WTC11 (cell line): ENCODE results near the gene CDK8. TPM values are rescaled to one million over a fixed set of nuclear protein-coding genes. Genes with fewer than 3 reads are reported as not detected.

Experiments
- ATAC-seq: fragments of 200-7000 bp; cut with Tn5 transposase; 2 replicates; pipeline ENCODE4 v1.10.0; 2021; ENCODE audit warnings: mild to moderate bottlenecking, moderate library complexity
- CTCF ChIA-PET: fragments of 300-600 bp; sonication (Branson Sonifier 250); formaldehyde crosslinking; loops from one replicate; lab custom pipeline; 2021; ENCODE audit warnings: antibody characterized with exemption; lab: Charles Lee
- POLR2A ChIA-PET: fragments of 350-600 bp; sonication (Branson Sonifier 250); formaldehyde crosslinking; loops from one replicate; lab custom pipeline; 2021; ENCODE audit warnings: antibody characterized with exemption; lab: Charles Lee
- DNase-seq: peaks from one replicate; pipeline ENCODE4 v3.0.0; 2021; ENCODE audit warnings: low spot score
- H3K27ac Mint-ChIP-seq: 2 replicates; pipeline ENCODE4 v1.8.0; 2021; ENCODE audit warnings: mixed read lengths
- H3K27me3 Mint-ChIP-seq: 2 replicates; pipeline ENCODE4 v1.8.0; 2021; ENCODE audit warnings: low read depth, mild to moderate bottlenecking, moderate library complexity, mixed read lengths
- H3K36me3 Mint-ChIP-seq: 2 replicates; pipeline ENCODE4 v1.8.0; 2021; ENCODE audit warnings: mixed read lengths
- H3K4me1 Mint-ChIP-seq: 2 replicates; pipeline ENCODE4 v1.8.0; 2022; ENCODE audit warnings: mixed read lengths
- H3K4me3 Mint-ChIP-seq: 2 replicates; pipeline ENCODE4 v1.8.0; 2021; ENCODE audit warnings: mild to moderate bottlenecking, moderate library complexity, mixed read lengths
- H3K9me3 Mint-ChIP-seq: 2 replicates; pipeline ENCODE4 v1.8.0; 2021; ENCODE audit warnings: mixed read lengths
- ATF1 ChIP-seq: sonication (generic); formaldehyde crosslinking; IDR thresholded peaks from 2 replicates; pipeline ENCODE4 v1.8.1; 2023; ENCODE audit warnings: mild to moderate bottlenecking, moderate library complexity, missing genetic modification reagents
- FOXP1 ChIP-seq: sonication (generic); formaldehyde crosslinking; IDR thresholded peaks from 2 replicates; pipeline ENCODE4 v1.8.0; 2022; ENCODE audit warnings: missing genetic modification reagents, mild to moderate bottlenecking, moderate library complexity, borderline replicate concordance
- TCF7 ChIP-seq: sonication (generic); formaldehyde crosslinking; IDR thresholded peaks from 2 replicates; pipeline ENCODE4 v1.8.0; 2022; ENCODE audit warnings: mild to moderate bottlenecking, low read depth, missing genetic modification reagents, moderate library complexity
- ZBTB21 ChIP-seq: sonication (generic); formaldehyde crosslinking; IDR thresholded peaks from 2 replicates; pipeline ENCODE4 v1.8.1; 2023; ENCODE audit warnings: mild to moderate bottlenecking, missing genetic modification reagents, borderline replicate concordance
- ZNF138 ChIP-seq: sonication (generic); formaldehyde crosslinking; conservative IDR thresholded peaks from 2 replicates; pipeline ENCODE4 v1.8.1; 2022; ENCODE audit warnings: mild to moderate bottlenecking, moderate library complexity, missing genetic modification reagents
- ZNF232 ChIP-seq: sonication (generic); formaldehyde crosslinking; IDR thresholded peaks from 2 replicates; pipeline ENCODE4 v1.8.0; 2022; ENCODE audit warnings: mild to moderate bottlenecking, missing genetic modification reagents
- ZNF416 ChIP-seq: fragments of 250-450 bp; sonication (Bioruptor Pico); IDR thresholded peaks from 2 replicates; pipeline ENCODE4 v1.9.0; 2021; ENCODE audit warnings: mild to moderate bottlenecking, inconsistent platforms
- total RNA-seq: library from RNA; stranded (reverse); gene quantifications from 3 replicates; pipeline ENCODE4 v1.2.3, GENCODE V29; 2021
- TF ChIP-seq, protein P1 (sequence below): sonication (generic); formaldehyde crosslinking; IDR thresholded peaks from 2 replicates; pipeline ENCODE4 v1.8.0; 2023; ENCODE audit warnings: missing genetic modification reagents, mild to moderate bottlenecking, borderline replicate concordance
- TF ChIP-seq, protein P2 (sequence below): sonication (generic); formaldehyde crosslinking; IDR thresholded peaks from 2 replicates; pipeline ENCODE4 v1.8.0; 2022; ENCODE audit warnings: mild to moderate bottlenecking, missing genetic modification reagents
- TF ChIP-seq, protein P3 (sequence below): sonication (generic); formaldehyde crosslinking; IDR thresholded peaks from 2 replicates; pipeline ENCODE4 v1.8.1; 2022; ENCODE audit warnings: missing genetic modification reagents, borderline replicate concordance
- TF ChIP-seq, protein P4 (sequence below): sonication (generic); formaldehyde crosslinking; IDR thresholded peaks from 2 replicates; pipeline ENCODE4 v1.8.1; 2022; ENCODE audit warnings: mild to moderate bottlenecking, moderate library complexity, missing genetic modification reagents
- TF ChIP-seq, protein P5 (sequence below): sonication (generic); formaldehyde crosslinking; conservative IDR thresholded peaks from 2 replicates; pipeline ENCODE4 v1.8.1; 2023; ENCODE audit warnings: mild to moderate bottlenecking, low read depth, missing genetic modification reagents, moderate library complexity
- TF ChIP-seq, protein P6 (sequence below): sonication (generic); formaldehyde crosslinking; IDR thresholded peaks from 2 replicates; pipeline ENCODE4 v1.8.0; 2022; ENCODE audit warnings: missing genetic modification reagents

Gene CDK8
- total RNA-seq, 1 experiment from 2014 or later, result 21.4 TPM

DNA sequence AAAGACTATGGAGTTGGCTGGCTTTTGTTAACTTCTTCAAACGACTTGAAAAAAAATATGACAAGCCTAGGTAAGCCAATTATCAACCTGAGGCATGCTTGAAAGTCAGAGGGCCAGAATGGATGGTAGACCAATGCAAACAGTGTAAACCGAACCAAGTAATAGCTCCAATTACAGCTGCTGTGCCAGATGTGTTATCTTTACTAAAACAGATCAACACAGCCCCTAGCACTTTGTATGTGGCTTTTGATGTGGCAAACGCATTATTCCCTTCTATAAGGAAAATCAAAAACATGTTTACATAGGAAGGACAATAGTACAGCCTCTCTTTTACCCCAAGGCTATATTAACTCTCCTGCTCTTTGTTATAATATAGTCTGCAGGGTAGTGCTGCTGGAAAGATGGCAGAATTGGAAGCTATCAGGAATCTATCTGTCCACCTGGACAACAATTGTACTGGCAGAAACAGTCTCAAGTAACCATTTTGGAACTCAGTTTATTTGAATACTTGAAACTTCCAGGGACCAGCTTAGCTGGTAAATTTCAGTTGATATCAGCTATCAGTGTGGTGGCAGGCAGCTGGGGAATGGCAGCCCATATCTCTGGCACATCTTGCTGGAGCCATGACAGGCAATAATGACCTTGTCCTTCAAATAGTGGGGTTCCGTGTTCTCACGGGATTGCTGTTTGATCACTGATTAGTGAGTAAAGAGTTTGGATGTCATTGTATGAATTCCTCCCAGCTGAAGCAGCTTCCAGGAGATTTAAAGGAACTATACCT, 159.2 kb downstream of the CDK8 start (continued):
- TF ChIP-seq, protein P1, sequence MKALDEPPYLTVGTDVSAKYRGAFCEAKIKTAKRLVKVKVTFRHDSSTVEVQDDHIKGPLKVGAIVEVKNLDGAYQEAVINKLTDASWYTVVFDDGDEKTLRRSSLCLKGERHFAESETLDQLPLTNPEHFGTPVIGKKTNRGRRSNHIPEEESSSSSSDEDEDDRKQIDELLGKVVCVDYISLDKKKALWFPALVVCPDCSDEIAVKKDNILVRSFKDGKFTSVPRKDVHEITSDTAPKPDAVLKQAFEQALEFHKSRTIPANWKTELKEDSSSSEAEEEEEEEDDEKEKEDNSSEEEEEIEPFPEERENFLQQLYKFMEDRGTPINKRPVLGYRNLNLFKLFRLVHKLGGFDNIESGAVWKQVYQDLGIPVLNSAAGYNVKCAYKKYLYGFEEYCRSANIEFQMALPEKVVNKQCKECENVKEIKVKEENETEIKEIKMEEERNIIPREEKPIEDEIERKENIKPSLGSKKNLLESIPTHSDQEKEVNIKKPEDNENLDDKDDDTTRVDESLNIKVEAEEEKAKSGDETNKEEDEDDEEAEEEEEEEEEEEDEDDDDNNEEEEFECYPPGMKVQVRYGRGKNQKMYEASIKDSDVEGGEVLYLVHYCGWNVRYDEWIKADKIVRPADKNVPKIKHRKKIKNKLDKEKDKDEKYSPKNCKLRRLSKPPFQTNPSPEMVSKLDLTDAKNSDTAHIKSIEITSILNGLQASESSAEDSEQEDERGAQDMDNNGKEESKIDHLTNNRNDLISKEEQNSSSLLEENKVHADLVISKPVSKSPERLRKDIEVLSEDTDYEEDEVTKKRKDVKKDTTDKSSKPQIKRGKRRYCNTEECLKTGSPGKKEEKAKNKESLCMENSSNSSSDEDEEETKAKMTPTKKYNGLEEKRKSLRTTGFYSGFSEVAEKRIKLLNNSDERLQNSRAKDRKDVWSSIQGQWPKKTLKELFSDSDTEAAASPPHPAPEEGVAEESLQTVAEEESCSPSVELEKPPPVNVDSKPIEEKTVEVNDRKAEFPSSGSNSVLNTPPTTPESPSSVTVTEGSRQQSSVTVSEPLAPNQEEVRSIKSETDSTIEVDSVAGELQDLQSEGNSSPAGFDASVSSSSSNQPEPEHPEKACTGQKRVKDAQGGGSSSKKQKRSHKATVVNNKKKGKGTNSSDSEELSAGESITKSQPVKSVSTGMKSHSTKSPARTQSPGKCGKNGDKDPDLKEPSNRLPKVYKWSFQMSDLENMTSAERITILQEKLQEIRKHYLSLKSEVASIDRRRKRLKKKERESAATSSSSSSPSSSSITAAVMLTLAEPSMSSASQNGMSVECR, result no peak
- no peak for TF ChIP-seq TCF7 (CRISPR knock-in tag)
- TF ChIP-seq FOXP1 (CRISPR knock-in tag), result no peak
- TF ChIP-seq ZNF232 (CRISPR knock-in tag), result no peak
- TF ChIP-seq, protein P2, sequence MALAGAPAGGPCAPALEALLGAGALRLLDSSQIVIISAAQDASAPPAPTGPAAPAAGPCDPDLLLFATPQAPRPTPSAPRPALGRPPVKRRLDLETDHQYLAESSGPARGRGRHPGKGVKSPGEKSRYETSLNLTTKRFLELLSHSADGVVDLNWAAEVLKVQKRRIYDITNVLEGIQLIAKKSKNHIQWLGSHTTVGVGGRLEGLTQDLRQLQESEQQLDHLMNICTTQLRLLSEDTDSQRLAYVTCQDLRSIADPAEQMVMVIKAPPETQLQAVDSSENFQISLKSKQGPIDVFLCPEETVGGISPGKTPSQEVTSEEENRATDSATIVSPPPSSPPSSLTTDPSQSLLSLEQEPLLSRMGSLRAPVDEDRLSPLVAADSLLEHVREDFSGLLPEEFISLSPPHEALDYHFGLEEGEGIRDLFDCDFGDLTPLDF (CRISPR knock-in tag), result no peak
- TF ChIP-seq ZNF138 (CRISPR knock-in tag), result no peak
- TF ChIP-seq, protein P3, sequence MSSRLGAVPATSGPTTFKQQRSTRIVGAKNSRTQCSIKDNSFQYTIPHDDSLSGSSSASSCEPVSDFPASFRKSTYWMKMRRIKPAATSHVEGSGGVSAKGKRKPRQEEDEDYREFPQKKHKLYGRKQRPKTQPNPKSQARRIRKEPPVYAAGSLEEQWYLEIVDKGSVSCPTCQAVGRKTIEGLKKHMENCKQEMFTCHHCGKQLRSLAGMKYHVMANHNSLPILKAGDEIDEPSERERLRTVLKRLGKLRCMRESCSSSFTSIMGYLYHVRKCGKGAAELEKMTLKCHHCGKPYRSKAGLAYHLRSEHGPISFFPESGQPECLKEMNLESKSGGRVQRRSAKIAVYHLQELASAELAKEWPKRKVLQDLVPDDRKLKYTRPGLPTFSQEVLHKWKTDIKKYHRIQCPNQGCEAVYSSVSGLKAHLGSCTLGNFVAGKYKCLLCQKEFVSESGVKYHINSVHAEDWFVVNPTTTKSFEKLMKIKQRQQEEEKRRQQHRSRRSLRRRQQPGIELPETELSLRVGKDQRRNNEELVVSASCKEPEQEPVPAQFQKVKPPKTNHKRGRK (CRISPR knock-in tag), result no peak
- TF ChIP-seq, protein P4, sequence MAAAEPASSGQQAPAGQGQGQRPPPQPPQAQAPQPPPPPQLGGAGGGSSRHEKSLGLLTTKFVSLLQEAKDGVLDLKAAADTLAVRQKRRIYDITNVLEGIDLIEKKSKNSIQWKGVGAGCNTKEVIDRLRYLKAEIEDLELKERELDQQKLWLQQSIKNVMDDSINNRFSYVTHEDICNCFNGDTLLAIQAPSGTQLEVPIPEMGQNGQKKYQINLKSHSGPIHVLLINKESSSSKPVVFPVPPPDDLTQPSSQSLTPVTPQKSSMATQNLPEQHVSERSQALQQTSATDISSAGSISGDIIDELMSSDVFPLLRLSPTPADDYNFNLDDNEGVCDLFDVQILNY, result no peak
- TF ChIP-seq, protein P5, sequence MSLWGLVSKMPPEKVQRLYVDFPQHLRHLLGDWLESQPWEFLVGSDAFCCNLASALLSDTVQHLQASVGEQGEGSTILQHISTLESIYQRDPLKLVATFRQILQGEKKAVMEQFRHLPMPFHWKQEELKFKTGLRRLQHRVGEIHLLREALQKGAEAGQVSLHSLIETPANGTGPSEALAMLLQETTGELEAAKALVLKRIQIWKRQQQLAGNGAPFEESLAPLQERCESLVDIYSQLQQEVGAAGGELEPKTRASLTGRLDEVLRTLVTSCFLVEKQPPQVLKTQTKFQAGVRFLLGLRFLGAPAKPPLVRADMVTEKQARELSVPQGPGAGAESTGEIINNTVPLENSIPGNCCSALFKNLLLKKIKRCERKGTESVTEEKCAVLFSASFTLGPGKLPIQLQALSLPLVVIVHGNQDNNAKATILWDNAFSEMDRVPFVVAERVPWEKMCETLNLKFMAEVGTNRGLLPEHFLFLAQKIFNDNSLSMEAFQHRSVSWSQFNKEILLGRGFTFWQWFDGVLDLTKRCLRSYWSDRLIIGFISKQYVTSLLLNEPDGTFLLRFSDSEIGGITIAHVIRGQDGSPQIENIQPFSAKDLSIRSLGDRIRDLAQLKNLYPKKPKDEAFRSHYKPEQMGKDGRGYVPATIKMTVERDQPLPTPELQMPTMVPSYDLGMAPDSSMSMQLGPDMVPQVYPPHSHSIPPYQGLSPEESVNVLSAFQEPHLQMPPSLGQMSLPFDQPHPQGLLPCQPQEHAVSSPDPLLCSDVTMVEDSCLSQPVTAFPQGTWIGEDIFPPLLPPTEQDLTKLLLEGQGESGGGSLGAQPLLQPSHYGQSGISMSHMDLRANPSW, result no peak

DNA sequence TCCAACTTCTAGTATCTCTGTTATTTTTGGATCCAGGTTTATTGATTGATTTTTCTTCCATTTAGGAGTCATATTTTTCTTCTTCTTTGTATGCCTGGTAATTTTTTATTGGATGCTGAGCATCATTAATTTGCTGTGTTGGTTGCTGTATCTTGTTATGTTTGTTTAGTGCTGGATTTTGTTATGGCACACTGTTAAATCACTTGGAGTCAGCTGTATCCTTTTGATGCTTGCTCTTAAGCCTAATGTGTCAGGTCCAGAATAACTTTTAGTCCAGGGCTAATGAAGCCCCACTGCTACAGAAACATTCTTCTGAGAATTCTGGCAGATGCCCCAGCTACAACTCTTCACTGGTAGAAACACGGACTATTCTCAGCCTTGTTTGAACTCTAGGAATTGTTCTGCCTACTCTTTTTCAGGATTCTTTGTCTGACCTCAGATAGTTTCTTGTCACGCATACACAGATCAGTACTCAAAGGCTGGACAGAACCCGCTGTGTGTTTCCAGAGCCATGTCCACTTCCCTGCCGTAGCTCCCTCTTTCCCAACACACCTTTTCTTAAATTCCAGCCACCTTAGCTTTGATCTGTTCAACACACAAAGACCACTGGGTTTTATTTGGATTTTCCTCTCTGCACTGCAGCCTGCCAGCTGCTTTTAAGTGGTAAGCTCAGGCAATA, 166.5 kb downstream of the CDK8 start:
- Mint-ChIP-seq H3K36me3 (no peaks in the 10 kb centered on the region), H3K27me3 (no peaks in the 10 kb centered on the region), H3K4me1 (peaks cover 2% of the 10 kb centered on the region; the same call in 1 of the 2 replicates), H3K27ac (no peak overlapping the region), H3K9me3 (no peaks in the 10 kb centered on the region), H3K4me3 (no peak overlapping the region)
- ChIA-PET POLR2A (interaction anchor here (0.5 kb wide), 1 partner anchor 36 kb away, joined by 3 read pairs; no protein-coding TSS in a partner anchor), CTCF (no interaction called here)
- DNase-seq (no peak), ATAC-seq (no peak)
- TF ChIP-seq, protein P6, sequence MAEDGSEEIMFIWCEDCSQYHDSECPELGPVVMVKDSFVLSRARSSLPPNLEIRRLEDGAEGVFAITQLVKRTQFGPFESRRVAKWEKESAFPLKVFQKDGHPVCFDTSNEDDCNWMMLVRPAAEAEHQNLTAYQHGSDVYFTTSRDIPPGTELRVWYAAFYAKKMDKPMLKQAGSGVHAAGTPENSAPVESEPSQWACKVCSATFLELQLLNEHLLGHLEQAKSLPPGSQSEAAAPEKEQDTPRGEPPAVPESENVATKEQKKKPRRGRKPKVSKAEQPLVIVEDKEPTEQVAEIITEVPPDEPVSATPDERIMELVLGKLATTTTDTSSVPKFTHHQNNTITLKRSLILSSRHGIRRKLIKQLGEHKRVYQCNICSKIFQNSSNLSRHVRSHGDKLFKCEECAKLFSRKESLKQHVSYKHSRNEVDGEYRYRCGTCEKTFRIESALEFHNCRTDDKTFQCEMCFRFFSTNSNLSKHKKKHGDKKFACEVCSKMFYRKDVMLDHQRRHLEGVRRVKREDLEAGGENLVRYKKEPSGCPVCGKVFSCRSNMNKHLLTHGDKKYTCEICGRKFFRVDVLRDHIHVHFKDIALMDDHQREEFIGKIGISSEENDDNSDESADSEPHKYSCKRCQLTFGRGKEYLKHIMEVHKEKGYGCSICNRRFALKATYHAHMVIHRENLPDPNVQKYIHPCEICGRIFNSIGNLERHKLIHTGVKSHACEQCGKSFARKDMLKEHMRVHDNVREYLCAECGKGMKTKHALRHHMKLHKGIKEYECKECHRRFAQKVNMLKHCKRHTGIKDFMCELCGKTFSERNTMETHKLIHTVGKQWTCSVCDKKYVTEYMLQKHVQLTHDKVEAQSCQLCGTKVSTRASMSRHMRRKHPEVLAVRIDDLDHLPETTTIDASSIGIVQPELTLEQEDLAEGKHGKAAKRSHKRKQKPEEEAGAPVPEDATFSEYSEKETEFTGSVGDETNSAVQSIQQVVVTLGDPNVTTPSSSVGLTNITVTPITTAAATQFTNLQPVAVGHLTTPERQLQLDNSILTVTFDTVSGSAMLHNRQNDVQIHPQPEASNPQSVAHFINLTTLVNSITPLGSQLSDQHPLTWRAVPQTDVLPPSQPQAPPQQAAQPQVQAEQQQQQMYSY (CRISPR knock-in tag), result no peak
- TF ChIP-seq ATF1 (no peak), ZBTB21 (CRISPR knock-in tag) (no peak), ZNF416 (CRISPR knock-in tag) (no peak)
- TF ChIP-seq, protein P1, result no peak
